DND-41 (cell line): Measurements from ENCODE around the gene ADCY9.

Experiments used
- ATAC-seq: fragments of 200-7000 bp; cut with Tn5 transposase; 3 replicates; pipeline ENCODE4 v1.9.1; 2021; ENCODE audit warnings: low read depth; ENCODE audit not compliant: insufficient read depth
- DNase-seq: peaks from one replicate; pipeline ENCODE4 v3.0.0-alpha.2; 2020
- H2AFZ ChIP-seq: 2 replicates; pipeline ENCODE4 v1.6.0; 2012; ENCODE audit warnings: low read depth, low read length
- H3K27ac ChIP-seq: 2 replicates; pipeline ENCODE4 v1.5.1; 2012; ENCODE audit warnings: low read length, inconsistent platforms
- H3K27me3 ChIP-seq: fragments of 200-600 bp; sonication (generic); 2 replicates; pipeline ENCODE4 v1.6.0; 2012; ENCODE audit warnings: low read length, mild to moderate bottlenecking, inconsistent platforms; ENCODE audit not compliant: insufficient read depth, poor library complexity
- H3K36me3 ChIP-seq: 2 replicates; pipeline ENCODE4 v1.5.1; 2012; ENCODE audit warnings: low read length, inconsistent platforms; ENCODE audit not compliant: insufficient read depth
- H3K4me1 ChIP-seq: 2 replicates; pipeline ENCODE4 v1.5.1; 2012; ENCODE audit warnings: mild to moderate bottlenecking, low read length; ENCODE audit not compliant: insufficient read depth
- H3K4me2 ChIP-seq: 2 replicates; pipeline ENCODE4 v1.6.0; 2012; ENCODE audit warnings: mild to moderate bottlenecking, moderate library complexity, low read length, inconsistent platforms; ENCODE audit not compliant: insufficient read depth
- H3K4me3 ChIP-seq, 2 experiments: fragments of 200-600 bp in 1 of 2; shearing (Covaris generic) in 1 of 2; 2 replicates each; pipeline ENCODE4 v1.5.1; 2012 to 2016; ENCODE audit warnings: inconsistent platforms in 2 of 2, low read length in 2 of 2, mild to moderate bottlenecking in 2 of 2, low read depth in 1 of 2, moderate library complexity in 1 of 2
- H3K79me2 ChIP-seq: 2 replicates; pipeline ENCODE4 v1.6.0; 2012; ENCODE audit warnings: low read length, inconsistent platforms; ENCODE audit not compliant: insufficient read depth
- H3K9ac ChIP-seq: 2 replicates; pipeline ENCODE4 v1.6.0; 2012; ENCODE audit warnings: low read depth, mild to moderate bottlenecking, inconsistent platforms, low read length, moderate library complexity
- H3K9me3 ChIP-seq: 2 replicates; pipeline ENCODE4 v1.5.1; 2012; ENCODE audit warnings: low read length, moderate library complexity, mild to moderate bottlenecking, inconsistent platforms; ENCODE audit not compliant: insufficient read depth, severe bottlenecking
- H4K20me1 ChIP-seq: 2 replicates; pipeline ENCODE4 v1.6.0; 2012; ENCODE audit warnings: low read length; ENCODE audit not compliant: insufficient read depth
- CTCF ChIP-seq: IDR thresholded peaks from 2 replicates; pipeline ENCODE4 v1.5.1; 2012; ENCODE audit warnings: borderline replicate concordance, low read length, moderate library complexity, mild to moderate bottlenecking; ENCODE audit not compliant: poor library complexity, severe bottlenecking; ENCODE audit errors: extremely low read depth
- EZH2 ChIP-seq: IDR thresholded peaks from 3 replicates; pipeline ENCODE4 v1.6.1; 2012; ENCODE audit warnings: borderline replicate concordance, low read depth, mild to moderate bottlenecking, moderate library complexity, low read length, inconsistent platforms; ENCODE audit not compliant: severe bottlenecking

ADCY9 gene

GRCh38 chr16:3984111-3985060, 131.9 kb downstream of the ADCY9 start:
- no peak overlapping the region for H3K27ac ChIP-seq
- H3K9me3 ChIP-seq, result no peaks in the 10 kb centered on the region
- DNase-seq (no peak), ATAC-seq (no peak)
- H3K4me1 ChIP-seq, result no peaks in the 10 kb centered on the region
- no peaks in the 10 kb centered on the region for H3K79me2 ChIP-seq
- H2AFZ ChIP-seq, result no peak overlapping the region
- H4K20me1 ChIP-seq, result no peaks in the 10 kb centered on the region
- H3K4me2 ChIP-seq, result no peak overlapping the region
- H3K36me3 ChIP-seq, result no peaks in the 10 kb centered on the region
- TF ChIP-seq EZH2 (no peak), CTCF (no peak)
- H3K9ac ChIP-seq, result no peak overlapping the region
- peaks cover 31% of the 10 kb centered on the region for H3K27me3 ChIP-seq
- no peak overlapping the region for H3K4me3 ChIP-seq

- Histone ChIP-seq H3K4me2 (no peak overlapping the region), H3K4me1 (no peaks in the 10 kb centered on the region), H3K9me3 (no peaks in the 10 kb centered on the region), H2AFZ (no peak overlapping the region), H3K4me3 (no peak overlapping the region), H3K36me3 (no peaks in the 10 kb centered on the region), H3K27ac (no peak overlapping the region), H4K20me1 (no peaks in the 10 kb centered on the region), H3K9ac (no peak overlapping the region), H3K79me2 (no peaks in the 10 kb centered on the region), H3K27me3 (peaks cover 31% of the 10 kb centered on the region)
- DNase-seq (peak; percentile 5), ATAC-seq (no peak)
- TF ChIP-seq EZH2 (no peak), CTCF (peak; percentile 34)
Measured at GRCh38 chr16:3983081-3983520, 133.1 kb downstream of the ADCY9 start.

- H3K36me3 ChIP-seq, result no peaks in the 10 kb centered on the region
- no peaks in the 10 kb centered on the region for H3K79me2 ChIP-seq
- no peaks in the 10 kb centered on the region for H4K20me1 ChIP-seq
- H3K9me3 ChIP-seq, result no peaks in the 10 kb centered on the region
- no peak overlapping the region for H3K9ac ChIP-seq
- peaks cover 31% of the 10 kb centered on the region for H3K27me3 ChIP-seq
- no peak overlapping the region for H3K27ac ChIP-seq
- DNase-seq (no peak), ATAC-seq (no peak)
- no peak overlapping the region for H3K4me3 ChIP-seq
- no peaks in the 10 kb centered on the region for H3K4me1 ChIP-seq
- TF ChIP-seq CTCF (no peak), EZH2 (no peak)
- no peak overlapping the region for H2AFZ ChIP-seq
- no peak overlapping the region for H3K4me2 ChIP-seq
Measured at GRCh38 chr16:3982216-3982615, 134.0 kb downstream of the ADCY9 start.
